ENCODE measurements around the gene UNC13A. TPM values are rescaled to one million over a fixed set of nuclear protein-coding genes. Genes with fewer than 3 reads are reported as not detected.
A peak's percentile ranks its signal among the peaks of the same experiment; 100 is the strongest.

UNC13A gene
- total RNA-seq, 2 experiments from 2014 or later: 0.02 to 0.04 TPM

GRCh38 chr19:17623224-17623935 lies 64.8 kb downstream of the UNC13A start:
- Mint-ChIP-seq H3K36me3 (ENCODE audit: low read depth) (no peaks in the 10 kb centered on the region), H3K4me3 (no peak overlapping the region), H3K27me3 (peaks cover 13% of the 10 kb centered on the region), H3K9me3 (ENCODE audit: low read depth) (peaks cover 5% of the 10 kb centered on the region), H3K4me1 (no peaks in the 10 kb centered on the region), H3K27ac (no peak overlapping the region)
- DNase-seq (no peak), ATAC-seq (no peak)
- ChIA-PET CTCF (interaction anchor here (0.5 to 2.1 kb wide), 5 partner anchors 17 to 340 kb away, joined by 3 to 10 read pairs (median 3); no protein-coding TSS in a partner anchor), POLR2A (no interaction called here)
- intact Hi-C loops (cut with DNase I, micrococcal nuclease): no loop called here

GRCh38 chr19:17620696-17621095 lies 67.5 kb downstream of the UNC13A start:
- DNase-seq: no peak
- ChIA-PET CTCF (interaction anchor here (0.6 kb wide), 1 partner anchor 345 kb away, joined by 3 read pairs; no protein-coding TSS in a partner anchor), POLR2A (interaction anchor here (0.6 kb wide), 1 partner anchor 37 kb away, joined by 5 read pairs; no protein-coding TSS in a partner anchor)
- no peak for ATAC-seq
- intact Hi-C loops (cut with DNase I, micrococcal nuclease): no loop called here
- Mint-ChIP-seq H3K27ac (no peak overlapping the region), H3K9me3 (ENCODE audit: low read depth) (peaks cover 5% of the 10 kb centered on the region), H3K27me3 (peaks cover 23% of the 10 kb centered on the region), H3K4me3 (no peak overlapping the region), H3K4me1 (peaks cover 7% of the 10 kb centered on the region), H3K36me3 (ENCODE audit: low read depth) (no peaks in the 10 kb centered on the region)

- intact Hi-C loops (cut with DNase I, micrococcal nuclease): no loop called here
- Mint-ChIP-seq H3K4me1 (peaks cover 7% of the 10 kb centered on the region), H3K27me3 (peaks cover 20% of the 10 kb centered on the region), H3K36me3 (ENCODE audit: low read depth) (no peaks in the 10 kb centered on the region), H3K27ac (no peak overlapping the region), H3K9me3 (ENCODE audit: low read depth) (peaks cover 5% of the 10 kb centered on the region), H3K4me3 (no peak overlapping the region)
- DNase-seq: no peak
- CTCF ChIA-PET: interaction anchor here (1.3 kb wide), 1 partner anchor 63 kb away, joined by 4 read pairs; no protein-coding TSS in a partner anchor
- POLR2A ChIA-PET: no interaction called here
- no peak for ATAC-seq
These were observed 69.2 kb downstream of the UNC13A start for GRCh38 chr19:17618936-17619335.

GRCh38 chr19:17618281-17618903 lies 69.8 kb downstream of the UNC13A start:
- ChIA-PET CTCF (interaction anchor here (1.3 kb wide), 1 partner anchor 63 kb away, joined by 4 read pairs; no protein-coding TSS in a partner anchor), POLR2A (no interaction called here)
- peaks cover 5% of the 10 kb centered on the region for H3K9me3 Mint-ChIP-seq (ENCODE audit: low read depth)
- DNase-seq (no peak), ATAC-seq (no peak)
- intact Hi-C loops (cut with DNase I, micrococcal nuclease): no loop called here
- H3K27me3 Mint-ChIP-seq: peaks cover 20% of the 10 kb centered on the region
- no peaks in the 10 kb centered on the region for H3K36me3 Mint-ChIP-seq (ENCODE audit: low read depth)
- H3K27ac Mint-ChIP-seq: no peak overlapping the region
- H3K4me1 Mint-ChIP-seq: peaks cover 7% of the 10 kb centered on the region
- H3K4me3 Mint-ChIP-seq: no peak overlapping the region

GRCh38 chr19:17617807-17618192 lies 70.4 kb downstream of the UNC13A start:
- peaks cover 7% of the 10 kb centered on the region for H3K4me1 Mint-ChIP-seq
- ATAC-seq (no peak), DNase-seq (no peak)
- H3K4me3 Mint-ChIP-seq: no peak overlapping the region
- ChIA-PET POLR2A (no interaction called here), CTCF (interaction anchor here (0.9 kb wide), 1 partner anchor 12 kb away, joined by 3 read pairs; no protein-coding TSS in a partner anchor)
- peaks cover 20% of the 10 kb centered on the region for H3K27me3 Mint-ChIP-seq
- H3K36me3 Mint-ChIP-seq (ENCODE audit: low read depth): no peaks in the 10 kb centered on the region
- peaks cover 5% of the 10 kb centered on the region for H3K9me3 Mint-ChIP-seq (ENCODE audit: low read depth)
- intact Hi-C loops (cut with DNase I, micrococcal nuclease): no loop called here
- no peak overlapping the region for H3K27ac Mint-ChIP-seq

GRCh38 chr19:17616961-17617806 lies 71.0 kb downstream of the UNC13A start:
- no peak overlapping the region for H3K4me3 Mint-ChIP-seq
- H3K9me3 Mint-ChIP-seq (ENCODE audit: low read depth): peaks cover 5% of the 10 kb centered on the region
- ATAC-seq (peak; percentile 57), DNase-seq (peak; percentile 46)
- no peak overlapping the region for H3K27ac Mint-ChIP-seq
- H3K4me1 Mint-ChIP-seq: peaks cover 7% of the 10 kb centered on the region
- ChIA-PET CTCF (interaction anchor here (0.8 to 0.9 kb wide), 2 partner anchors 10 to 12 kb away, joined by 3 read pairs; no protein-coding TSS in a partner anchor), POLR2A (no interaction called here)
- H3K27me3 Mint-ChIP-seq: peaks cover 20% of the 10 kb centered on the region
- no peaks in the 10 kb centered on the region for H3K36me3 Mint-ChIP-seq (ENCODE audit: low read depth)
- intact Hi-C loops (cut with DNase I, micrococcal nuclease): no loop called here

GRCh38 chr19:17616686-17616960 lies 71.5 kb downstream of the UNC13A start:
- Mint-ChIP-seq H3K4me3 (no peak overlapping the region), H3K4me1 (peaks cover 7% of the 10 kb centered on the region), H3K27me3 (peaks cover 20% of the 10 kb centered on the region), H3K27ac (no peak overlapping the region), H3K36me3 (ENCODE audit: low read depth) (no peaks in the 10 kb centered on the region), H3K9me3 (ENCODE audit: low read depth) (peaks cover 1% of the 10 kb centered on the region)
- intact Hi-C loops (cut with DNase I, micrococcal nuclease): no loop called here
- ATAC-seq (no peak), DNase-seq (no peak)
- POLR2A ChIA-PET: no interaction called here
- CTCF ChIA-PET: interaction anchor here (0.8 kb wide), 1 partner anchor 10 kb away, joined by 3 read pairs; no protein-coding TSS in a partner anchor

GRCh38 chr19:17615889-17616685 lies 72.1 kb downstream of the UNC13A start:
- no peak overlapping the region for H3K27ac Mint-ChIP-seq
- no peak for DNase-seq
- ChIA-PET POLR2A (no interaction called here), CTCF (interaction anchor here (0.6 kb wide), 1 partner anchor 317 kb away, joined by 4 read pairs; no protein-coding TSS in a partner anchor)
- peaks cover 20% of the 10 kb centered on the region for H3K27me3 Mint-ChIP-seq
- intact Hi-C loops (cut with DNase I, micrococcal nuclease): no loop called here
- peaks cover 7% of the 10 kb centered on the region for H3K4me1 Mint-ChIP-seq
- H3K9me3 Mint-ChIP-seq (ENCODE audit: low read depth): no peaks in the 10 kb centered on the region
- no peak for ATAC-seq
- H3K36me3 Mint-ChIP-seq (ENCODE audit: low read depth): no peaks in the 10 kb centered on the region
- H3K4me3 Mint-ChIP-seq: no peak overlapping the region

GRCh38 chr19:17614476-17614875 lies 73.7 kb downstream of the UNC13A start:
- no peak for DNase-seq
- H3K9me3 Mint-ChIP-seq (ENCODE audit: low read depth): no peaks in the 10 kb centered on the region
- H3K4me3 Mint-ChIP-seq: no peak overlapping the region
- H3K27me3 Mint-ChIP-seq: peaks cover 20% of the 10 kb centered on the region
- no peaks in the 10 kb centered on the region for H3K36me3 Mint-ChIP-seq (ENCODE audit: low read depth)
- no peak overlapping the region for H3K27ac Mint-ChIP-seq
- ChIA-PET POLR2A (no interaction called here), CTCF (no interaction called here)
- H3K4me1 Mint-ChIP-seq: peaks cover 7% of the 10 kb centered on the region
- intact Hi-C loops (cut with DNase I, micrococcal nuclease): no loop called here
- ATAC-seq: no peak

GRCh38 chr19:17611462-17612244 lies 76.5 kb downstream of the UNC13A start:
- intact Hi-C loops (cut with DNase I, micrococcal nuclease): no loop called here
- no peak overlapping the region for H3K4me3 Mint-ChIP-seq
- no peaks in the 10 kb centered on the region for H3K9me3 Mint-ChIP-seq (ENCODE audit: low read depth)
- ChIA-PET CTCF (interaction anchor here (0.6 to 1.4 kb wide), 2 partner anchors 10 to 300 kb away, joined by 3 to 4 read pairs; no protein-coding TSS in a partner anchor), POLR2A (interaction anchor here (0.6 kb wide), 1 partner anchor 178 kb away, joined by 3 read pairs; no protein-coding TSS in a partner anchor)
- DNase-seq (no peak), ATAC-seq (no peak)
- H3K36me3 Mint-ChIP-seq (ENCODE audit: low read depth): no peaks in the 10 kb centered on the region
- H3K27ac Mint-ChIP-seq: no peak overlapping the region
- peaks cover 5% of the 10 kb centered on the region for H3K4me1 Mint-ChIP-seq
- peaks cover 5% of the 10 kb centered on the region for H3K27me3 Mint-ChIP-seq

All from activated CD4-positive, alpha-beta T cell treated with anti-CD3 and anti-CD28 coated beads for 36 hours (primary cell).